ENCODE results near the gene SLC39A11.

SLC39A11 gene

DNA sequence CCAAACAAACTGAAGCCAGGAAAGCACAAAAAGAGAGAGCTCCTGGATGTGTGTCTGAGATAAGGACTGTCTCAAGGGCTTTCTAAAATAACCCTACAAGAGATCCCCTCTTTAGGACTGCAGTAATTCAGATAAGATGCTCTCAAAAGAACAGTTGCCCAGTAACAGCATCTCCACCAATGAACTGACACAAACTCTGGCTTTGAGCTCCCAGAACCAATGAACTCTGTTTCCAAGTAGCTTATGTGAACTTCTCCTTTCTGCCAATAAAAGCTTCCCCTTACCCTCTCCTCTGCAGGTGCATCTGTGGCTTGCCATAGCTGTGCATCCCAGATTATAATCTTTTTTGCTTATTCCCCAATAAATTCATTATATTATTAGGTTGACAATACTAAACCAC lies 421.5 kb downstream of the SLC39A11 start:
- Histone ChIP-seq H3K4me1 (ENCODE audit: control insufficient read depth, insufficient read depth, low read length, poor library complexity, severe bottlenecking) (no peaks in the 10 kb centered on the region), H3K36me3 (ENCODE audit: control insufficient read depth, insufficient read depth, low read length) (no peaks in the 10 kb centered on the region), H3K27ac (ENCODE audit: low read depth, low read length, severe bottlenecking) (no peak overlapping the region), H3K4me3 (ENCODE audit: extremely low read depth, insufficient read depth, low read length, poor library complexity, severe bottlenecking) (no peak overlapping the region), H3K9me3 (ENCODE audit: control insufficient read depth, low read length) (no peaks in the 10 kb centered on the region)

DNA sequence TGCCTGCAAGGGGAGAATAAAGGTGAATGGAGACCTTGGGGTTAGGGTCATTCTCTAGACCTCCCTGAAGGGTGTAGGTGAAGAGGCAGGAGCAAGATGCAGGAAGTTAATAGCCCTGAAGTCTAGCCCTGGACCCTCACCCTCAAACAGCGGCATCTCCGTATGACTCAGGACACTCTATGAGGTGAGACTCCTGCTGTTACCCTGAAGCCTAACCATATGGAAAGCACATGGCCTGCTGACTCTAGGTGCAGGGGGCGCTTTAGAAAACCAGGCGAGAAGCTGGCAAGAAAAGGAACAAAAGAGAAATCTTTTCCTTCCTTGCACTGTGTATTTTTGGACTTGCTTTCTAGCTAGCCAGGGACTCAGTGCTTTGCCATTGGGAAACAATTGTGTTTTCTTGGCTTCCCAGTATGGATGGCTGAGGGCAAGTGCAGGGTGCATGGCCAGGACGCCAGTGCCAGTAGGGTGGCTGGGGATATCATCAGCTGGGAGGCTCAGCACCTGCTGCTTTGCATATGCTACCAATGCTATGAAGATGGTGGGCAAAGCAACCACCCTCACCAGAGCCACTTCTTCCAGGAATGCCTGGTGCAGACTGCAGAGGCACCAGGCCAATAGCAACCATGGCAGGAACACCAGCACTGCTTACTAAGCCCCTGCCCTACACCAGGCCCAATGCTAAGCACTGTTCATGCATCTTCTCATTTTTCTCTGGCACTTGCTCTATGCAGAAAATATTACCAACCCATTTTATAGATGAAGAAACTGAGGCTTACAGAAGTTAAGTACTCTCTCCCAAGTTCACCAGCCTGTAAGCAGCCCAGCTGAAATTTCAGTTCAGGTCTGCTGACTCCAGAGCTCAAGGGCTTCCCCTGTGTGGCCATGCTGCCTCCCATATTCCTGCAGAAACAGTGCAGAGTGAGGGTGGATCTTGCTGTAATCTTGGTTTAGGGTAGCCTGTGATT lies 425.1 kb downstream of the SLC39A11 start:
- WGBS, 2 experiments (ENCODE audit: insufficient coverage in 2 of 2), result 72 to 90% methylated on average over 5 of the region's 5 CpGs
- Histone ChIP-seq H3K4me3 (ENCODE audit: extremely low read depth, insufficient read depth, low read length, poor library complexity, severe bottlenecking) (no peak overlapping the region), H3K27ac (ENCODE audit: low read depth, low read length, severe bottlenecking) (no peak overlapping the region), H3K9me3 (ENCODE audit: control insufficient read depth, low read length) (no peaks in the 10 kb centered on the region), H3K36me3 (ENCODE audit: control insufficient read depth, insufficient read depth, low read length) (no peaks in the 10 kb centered on the region), H3K4me1 (ENCODE audit: control insufficient read depth, insufficient read depth, low read length, poor library complexity, severe bottlenecking) (no peaks in the 10 kb centered on the region)

DNA sequence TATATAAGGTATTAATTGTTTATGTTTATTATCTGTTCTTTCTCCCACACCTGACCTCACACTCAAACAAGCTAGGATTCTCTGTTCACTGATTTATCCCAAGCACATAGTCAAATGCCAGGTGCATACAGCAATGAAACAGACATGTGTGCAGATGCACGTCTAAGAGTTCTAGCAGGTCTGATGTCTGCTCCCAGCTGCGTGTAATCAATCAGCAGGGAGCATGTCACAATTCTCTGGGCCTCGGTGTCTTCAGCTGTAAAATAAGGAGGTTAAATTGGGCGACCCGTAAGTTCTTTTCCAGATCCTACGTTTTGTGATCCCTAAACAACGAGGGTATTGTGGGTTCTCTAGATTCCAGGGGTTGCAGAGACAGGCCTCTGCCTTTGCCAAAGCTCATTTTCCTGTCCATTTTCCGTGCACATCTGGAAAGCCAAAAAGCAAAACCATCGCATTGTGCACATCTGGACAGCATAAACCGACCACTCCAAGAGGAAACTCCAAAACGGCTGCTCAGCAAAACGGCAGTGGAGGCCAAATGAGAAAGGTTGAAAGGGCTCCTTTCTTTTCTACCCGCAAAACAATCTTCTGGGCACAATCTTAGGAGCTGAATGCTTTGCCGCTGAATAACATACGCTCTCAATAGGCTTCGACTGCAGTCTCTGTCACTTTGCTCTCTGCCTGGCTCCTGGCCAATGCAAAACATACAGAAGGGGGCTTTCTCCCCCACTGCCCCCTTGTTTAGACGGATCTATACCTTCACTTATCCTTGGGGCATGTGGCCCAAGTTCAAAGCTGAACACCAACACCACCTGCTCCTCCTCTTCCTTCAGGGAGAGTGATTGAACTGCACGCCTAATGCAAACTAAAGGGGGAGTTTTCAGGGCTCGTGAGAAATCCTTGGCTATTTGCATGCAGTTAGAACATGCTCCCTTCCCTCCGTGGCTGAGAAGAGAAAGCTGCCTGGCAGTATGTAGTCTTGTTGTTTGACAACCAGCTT lies 426.3 kb downstream of the SLC39A11 start:
- Histone ChIP-seq H3K9me3 (ENCODE audit: control insufficient read depth, low read length) (no peaks in the 10 kb centered on the region), H3K4me1 (ENCODE audit: control insufficient read depth, insufficient read depth, low read length, poor library complexity, severe bottlenecking) (peaks cover 5% of the 10 kb centered on the region), H3K27ac (ENCODE audit: low read depth, low read length, severe bottlenecking) (no peak overlapping the region), H3K36me3 (ENCODE audit: control insufficient read depth, insufficient read depth, low read length) (no peaks in the 10 kb centered on the region), H3K4me3 (ENCODE audit: extremely low read depth, insufficient read depth, low read length, poor library complexity, severe bottlenecking) (no peak overlapping the region)
- 65 to 66% methylated on average over 17 to 18 of the region's 20 CpGs for WGBS, 2 experiments (ENCODE audit: insufficient coverage in 2 of 2)

DNA sequence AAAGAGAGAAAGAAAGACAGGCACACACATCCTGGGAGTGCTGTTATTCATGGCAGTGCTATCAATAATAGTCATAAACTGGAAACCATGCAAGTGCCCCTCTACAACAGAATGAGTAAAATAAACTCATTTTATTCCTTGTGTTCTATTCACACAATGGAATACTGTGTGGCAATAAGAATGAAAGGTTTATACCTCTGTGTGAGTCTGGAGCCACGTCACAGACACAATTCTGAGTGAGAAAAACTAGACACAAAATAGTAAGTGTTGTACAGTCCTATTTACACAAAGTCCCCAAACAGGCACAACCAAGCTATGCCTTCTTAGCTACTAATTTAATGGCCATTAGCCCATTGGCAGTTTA lies 429.7 kb downstream of the SLC39A11 start:
- no peak overlapping the region for H3K4me3 ChIP-seq (ENCODE audit: extremely low read depth, insufficient read depth, low read length, poor library complexity, severe bottlenecking)
- no CpG with 5 or more reads among the region's 1 CpG for WGBS, 2 experiments (ENCODE audit: insufficient coverage in 2 of 2)
- H3K9me3 ChIP-seq (ENCODE audit: control insufficient read depth, low read length), result no peaks in the 10 kb centered on the region
- no peaks in the 10 kb centered on the region for H3K36me3 ChIP-seq (ENCODE audit: control insufficient read depth, insufficient read depth, low read length)
- no peak overlapping the region for H3K27ac ChIP-seq (ENCODE audit: low read depth, low read length, severe bottlenecking)
- H3K4me1 ChIP-seq (ENCODE audit: control insufficient read depth, insufficient read depth, low read length, poor library complexity, severe bottlenecking), result peaks cover 12% of the 10 kb centered on the region

DNA sequence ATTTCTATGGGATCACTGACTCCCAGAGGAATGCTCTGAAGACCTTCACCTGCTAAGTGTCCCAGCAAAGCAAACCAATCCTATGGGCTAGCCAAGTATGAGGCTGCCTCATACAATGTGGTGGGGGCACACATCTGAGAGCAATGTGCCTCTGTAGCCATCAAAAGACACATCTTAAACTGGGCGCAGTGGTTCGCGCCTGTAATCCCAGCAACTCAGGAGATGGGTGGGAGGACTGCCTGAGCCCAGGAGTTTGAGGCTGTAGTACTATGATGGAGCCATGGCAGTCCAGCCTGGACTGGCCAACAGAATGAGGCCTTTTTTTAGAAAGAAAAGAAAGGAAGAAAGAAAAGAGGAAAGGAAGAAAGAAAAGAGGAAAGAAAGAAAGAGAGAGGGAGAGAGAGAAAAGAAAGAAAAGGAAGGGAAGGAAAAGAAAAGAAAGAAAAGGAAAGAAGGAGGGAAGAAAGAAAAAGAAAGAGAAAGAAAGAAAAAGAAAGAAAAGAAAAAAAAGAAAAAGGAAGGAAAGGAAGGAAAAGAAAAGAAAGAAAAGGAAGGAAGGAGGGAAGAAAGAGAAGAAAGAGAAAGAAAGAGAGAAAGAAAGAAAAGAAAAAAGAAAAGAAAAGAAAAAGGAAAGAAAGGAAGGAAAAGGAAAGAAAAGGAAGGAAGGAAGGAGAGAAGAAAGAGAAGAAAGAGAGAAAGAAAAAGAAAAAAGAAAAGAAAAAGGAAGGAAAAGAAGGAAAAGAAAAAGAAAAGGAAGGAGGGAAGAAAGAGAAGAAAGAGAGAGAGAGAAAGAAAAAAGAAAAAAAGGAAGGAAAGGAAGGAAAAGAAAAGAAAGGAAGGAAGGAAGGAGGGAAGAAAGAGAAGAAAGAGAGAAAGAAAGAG lies 430.3 kb downstream of the SLC39A11 start:
- no peaks in the 10 kb centered on the region for H3K36me3 ChIP-seq (ENCODE audit: control insufficient read depth, insufficient read depth, low read length)
- H3K9me3 ChIP-seq (ENCODE audit: control insufficient read depth, low read length), result no peaks in the 10 kb centered on the region
- peaks cover 12% of the 10 kb centered on the region for H3K4me1 ChIP-seq (ENCODE audit: control insufficient read depth, insufficient read depth, low read length, poor library complexity, severe bottlenecking)
- H3K4me3 ChIP-seq (ENCODE audit: extremely low read depth, insufficient read depth, low read length, poor library complexity, severe bottlenecking), result no peak overlapping the region
- H3K27ac ChIP-seq (ENCODE audit: low read depth, low read length, severe bottlenecking), result peak overlapping the region; percentile 16
- 73% methylated on average over 3 of the region's 3 CpGs; no CpG with 5 or more reads in 1 of the 2 experiments for WGBS, 2 experiments (ENCODE audit: insufficient coverage in 2 of 2)

DNA sequence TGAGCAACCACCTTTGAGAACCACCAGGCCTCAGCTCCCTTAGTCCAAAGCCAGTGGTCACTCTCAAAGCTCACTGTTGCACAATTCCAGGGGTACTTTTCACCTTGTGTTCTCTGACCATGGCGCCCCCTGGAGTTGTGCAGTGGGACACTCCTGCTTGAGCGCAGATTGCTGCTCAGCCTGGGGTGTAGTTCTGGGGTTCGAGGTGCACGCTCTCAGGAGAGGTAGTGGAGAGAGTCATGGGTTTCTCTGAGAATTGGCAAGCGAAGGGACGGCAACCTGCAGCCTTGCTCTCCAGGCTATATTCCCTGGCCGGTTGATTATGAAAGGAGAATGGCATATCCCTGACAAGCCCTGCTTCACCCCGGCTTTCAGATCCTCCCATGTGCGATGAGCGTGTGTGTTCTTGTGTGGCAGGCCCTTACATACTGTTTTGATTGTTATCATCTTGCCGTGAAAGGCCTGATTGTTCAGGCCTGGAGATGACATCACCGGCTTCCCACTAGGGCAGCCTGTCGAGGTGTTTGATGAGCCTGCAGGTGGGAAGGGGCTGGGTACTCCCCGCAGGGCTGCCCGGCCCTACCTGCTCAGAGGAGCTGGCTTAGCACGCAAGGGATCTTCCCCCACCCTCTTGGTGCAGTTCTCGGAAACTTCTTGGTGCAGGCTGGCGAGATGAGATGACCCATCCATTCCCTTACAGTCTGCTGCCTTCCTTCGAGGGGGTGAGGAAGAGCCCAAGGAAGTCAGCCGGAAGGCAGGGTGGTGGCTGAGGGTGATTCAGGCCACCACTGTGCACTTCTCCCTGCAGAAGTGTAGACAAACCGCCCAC lies 431.2 kb downstream of the SLC39A11 start:
- Histone ChIP-seq H3K27ac (ENCODE audit: low read depth, low read length, severe bottlenecking) (peak overlapping the region; percentile 16), H3K36me3 (ENCODE audit: control insufficient read depth, insufficient read depth, low read length) (no peaks in the 10 kb centered on the region)
- 77 to 86% methylated on average over 17 to 19 of the region's 21 CpGs for WGBS, 2 experiments (ENCODE audit: insufficient coverage in 2 of 2)

DNA sequence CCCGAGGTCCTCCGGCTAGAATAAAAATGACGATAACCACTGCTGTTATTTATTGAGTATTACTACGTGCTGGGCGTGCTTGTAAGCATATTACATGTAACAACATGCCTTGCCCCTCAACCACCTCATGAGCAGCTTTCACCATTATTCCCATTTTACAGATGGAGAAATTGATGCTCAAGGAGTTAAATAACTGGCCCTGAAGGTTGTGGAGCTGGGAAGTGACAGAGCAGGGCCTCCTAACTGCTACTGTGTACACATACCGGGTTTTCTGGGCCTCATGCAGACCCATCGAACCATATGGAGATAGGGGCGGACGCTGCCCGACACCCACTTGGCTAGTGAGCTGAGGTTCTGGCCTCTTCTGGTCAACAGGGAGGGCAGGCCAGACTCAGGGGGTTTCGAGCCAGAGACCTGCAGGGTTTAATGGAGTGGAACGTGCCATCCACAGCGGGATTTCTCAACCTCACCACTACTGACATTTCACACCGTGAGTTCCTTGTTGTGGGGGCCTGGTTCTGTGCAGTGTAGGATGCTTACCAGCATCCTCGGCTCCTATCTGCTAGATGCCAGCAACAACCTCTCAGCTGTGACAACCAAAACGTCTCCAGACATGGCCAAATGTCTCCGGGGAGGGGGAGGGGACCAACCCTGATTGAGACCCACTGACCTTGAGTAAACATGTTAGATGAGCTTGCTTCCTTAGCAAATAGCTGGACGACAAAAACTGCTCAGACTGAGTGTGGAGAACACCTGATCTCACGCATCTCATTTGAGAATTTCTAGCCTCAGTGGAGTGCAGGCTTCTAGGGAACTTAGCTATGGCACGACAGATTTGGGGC lies 432.0 kb downstream of the SLC39A11 start:
- Histone ChIP-seq H3K27ac (ENCODE audit: low read depth, low read length, severe bottlenecking) (no peak overlapping the region), H3K36me3 (ENCODE audit: control insufficient read depth, insufficient read depth, low read length) (no peaks in the 10 kb centered on the region)
- 90 to 95% methylated on average over 15 to 16 of the region's 20 CpGs for WGBS, 2 experiments (ENCODE audit: insufficient coverage in 2 of 2)

More for the DNA sequence above, 431.2 kb downstream of the SLC39A11 start:
- Histone ChIP-seq H3K4me1 (ENCODE audit: control insufficient read depth, insufficient read depth, low read length, poor library complexity, severe bottlenecking) (peaks cover 15% of the 10 kb centered on the region), H3K4me3 (ENCODE audit: extremely low read depth, insufficient read depth, low read length, poor library complexity, severe bottlenecking) (no peak overlapping the region), H3K9me3 (ENCODE audit: control insufficient read depth, low read length) (no peaks in the 10 kb centered on the region)

DNA sequence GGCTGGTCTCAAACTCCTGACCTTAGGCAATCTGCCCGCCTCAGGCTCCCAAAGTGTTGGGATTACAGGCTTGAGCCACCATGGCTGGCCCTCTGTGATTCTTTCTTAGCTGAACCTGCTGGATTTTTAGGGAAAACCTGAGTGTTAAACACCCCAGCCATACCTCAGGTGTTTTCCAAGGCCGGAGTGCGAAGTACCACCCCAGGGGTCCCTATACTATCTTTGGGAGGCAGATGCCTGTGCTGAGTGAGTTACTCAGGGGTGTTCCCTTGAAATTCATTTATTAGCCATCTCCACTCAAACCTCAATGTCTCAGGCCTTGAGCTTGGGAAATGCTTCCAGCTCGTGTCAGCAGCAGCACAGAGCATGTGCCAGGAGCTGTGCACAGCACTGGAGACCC lies 432.7 kb downstream of the SLC39A11 start:
- H3K36me3 ChIP-seq (ENCODE audit: control insufficient read depth, insufficient read depth, low read length), result no peaks in the 10 kb centered on the region
- H3K9me3 ChIP-seq (ENCODE audit: control insufficient read depth, low read length), result no peaks in the 10 kb centered on the region
- peaks cover 18% of the 10 kb centered on the region for H3K4me1 ChIP-seq (ENCODE audit: control insufficient read depth, insufficient read depth, low read length, poor library complexity, severe bottlenecking)
- H3K4me3 ChIP-seq (ENCODE audit: extremely low read depth, insufficient read depth, low read length, poor library complexity, severe bottlenecking), result no peak overlapping the region
- 88 to 90% methylated on average over 2 to 4 of the region's 4 CpGs for WGBS, 2 experiments (ENCODE audit: insufficient coverage in 2 of 2)
- no peak overlapping the region for H3K27ac ChIP-seq (ENCODE audit: low read depth, low read length, severe bottlenecking)

More for the DNA sequence above, 432.0 kb downstream of the SLC39A11 start:
- Histone ChIP-seq H3K4me3 (ENCODE audit: extremely low read depth, insufficient read depth, low read length, poor library complexity, severe bottlenecking) (no peak overlapping the region), H3K4me1 (ENCODE audit: control insufficient read depth, insufficient read depth, low read length, poor library complexity, severe bottlenecking) (peaks cover 18% of the 10 kb centered on the region), H3K9me3 (ENCODE audit: control insufficient read depth, low read length) (no peaks in the 10 kb centered on the region)

DNA sequence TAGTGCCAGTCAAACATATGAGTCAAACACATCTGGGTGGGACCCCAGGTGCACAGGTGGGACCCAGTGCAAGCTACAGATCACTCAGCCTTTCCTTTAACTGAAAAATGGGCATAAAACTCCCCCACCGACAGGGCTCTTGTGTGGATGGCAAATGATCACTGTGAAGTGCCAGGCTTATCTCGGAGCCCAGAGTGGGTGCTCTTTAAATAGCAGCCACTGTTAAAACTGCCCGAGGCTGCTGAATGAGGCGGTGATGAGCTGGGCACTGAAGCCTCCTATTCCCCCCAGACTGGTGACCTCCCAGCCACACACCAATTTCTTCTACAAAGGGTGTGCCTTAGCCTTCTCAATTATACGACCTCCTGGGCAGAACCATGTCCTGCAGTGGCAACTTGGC lies 433.8 kb downstream of the SLC39A11 start:
- 85 to 90% methylated on average over 4 of the region's 5 CpGs for WGBS, 2 experiments (ENCODE audit: insufficient coverage in 2 of 2)

More for the DNA sequence above, 433.8 kb downstream of the SLC39A11 start:
- Histone ChIP-seq H3K4me1 (ENCODE audit: control insufficient read depth, insufficient read depth, low read length, poor library complexity, severe bottlenecking) (peaks cover 18% of the 10 kb centered on the region), H3K9me3 (ENCODE audit: control insufficient read depth, low read length) (no peaks in the 10 kb centered on the region), H3K27ac (ENCODE audit: low read depth, low read length, severe bottlenecking) (no peak overlapping the region), H3K36me3 (ENCODE audit: control insufficient read depth, insufficient read depth, low read length) (no peaks in the 10 kb centered on the region), H3K4me3 (ENCODE audit: extremely low read depth, insufficient read depth, low read length, poor library complexity, severe bottlenecking) (no peak overlapping the region)
